HCT116 (cell line): Measurements from ENCODE around the gene ABHD17B. TPM values are rescaled to one million over a fixed set of nuclear protein-coding genes. Genes with fewer than 3 reads are reported as not detected.

Experiments used
- ATAC-seq: fragments of 200-7000 bp; cut with Tn5 transposase; 2 replicates; pipeline ENCODE4 v1.9.1; 2020; ENCODE audit warnings: mild to moderate bottlenecking, moderate library complexity
- BruUV-seq: library from RNA; stranded (reverse); fragments of 400-500 nt; replicated peaks from 2 replicates; lab custom pipeline; 2021; lab: Mats Ljungman, UMichigan
- CTCF ChIA-PET: fragments of 300-600 bp; sonication (Branson Sonifier 250); formaldehyde crosslinking; loops from one replicate; lab custom pipeline; 2021; ENCODE audit warnings: antibody characterized with exemption; lab: Charles Lee
- POLR2A ChIA-PET: fragments of 300-600, 350-600 bp; sonication (Branson Sonifier 250); formaldehyde crosslinking; loops from one replicate; lab custom pipeline; 2021; ENCODE audit warnings: antibody characterized with exemption; lab: Charles Lee
- RAD21 ChIA-PET, 2 experiments: fragments of 300-600 bp; sonication (Branson Sonifier 250); formaldehyde crosslinking; loops; one replicate each; lab custom pipeline; 2023; ENCODE audit warnings: low total read pairs in 2 of 2; ENCODE audit not compliant: uncharacterized antibody in 2 of 2, unreplicated experiment in 2 of 2, low non-redundant PET in 1 of 2; lab: Charles Lee
- DNase-seq: peaks from one replicate; pipeline ENCODE4 v3.0.0-alpha.2; 2010; ENCODE audit warnings: low read depth, low spot score
- H2AFZ ChIP-seq: fragments of 200-600 bp; shearing (Covaris generic), sonication (generic); 2 replicates; pipeline ENCODE4 v1.6.1; 2017; ENCODE audit warnings: low read depth, mixed run types, mixed read lengths, antibody characterized with exemption, low read length; ENCODE audit not compliant: poor library complexity, severe bottlenecking
- H3K27ac ChIP-seq: 2 replicates; pipeline ENCODE4 v1.5.1; 2012; ENCODE audit warnings: low read depth, low read length
- H3K27me3 ChIP-seq: fragments of 200-600 bp; sonication (generic); 2 replicates; pipeline ENCODE4 v1.6.1; 2016; ENCODE audit warnings: mixed run types, low read length, mixed read lengths; ENCODE audit not compliant: insufficient read depth
- H3K36me3 ChIP-seq, 2 experiments: fragments of 200-500 bp in 1 of 2; fragments of 200-600 bp in 1 of 2; sonication (Bioruptor generic) in 1 of 2; sonication (generic) in 1 of 2; 2 replicates each; pipeline versions ENCODE4 v1.5.1 to v1.6.1; 2014 to 2016; ENCODE audit warnings: low read length in 2 of 2, inconsistent platforms in 1 of 2, mixed read lengths in 1 of 2, mixed run types in 1 of 2; ENCODE audit not compliant: insufficient read depth in 2 of 2, control insufficient read depth in 1 of 2
- H3K4me1 ChIP-seq, 2 experiments: fragments of 200-600 bp in 1 of 2; sonication (generic) in 1 of 2; 2 replicates each; pipeline versions ENCODE4 v1.5.1 to v1.6.1; 2012 to 2017; ENCODE audit warnings: low read length in 2 of 2, inconsistent platforms in 1 of 2, mild to moderate bottlenecking in 1 of 2, mixed read lengths in 1 of 2, mixed run types in 1 of 2, moderate library complexity in 1 of 2; ENCODE audit not compliant: insufficient read depth in 2 of 2, control insufficient read depth in 1 of 2
- H3K4me2 ChIP-seq: fragments of 200-600 bp; sonication (generic); 2 replicates; pipeline ENCODE4 v1.6.1; 2017; ENCODE audit warnings: mixed run types, low read length, mixed read lengths
- H3K4me3 ChIP-seq, 2 experiments: fragments of 200-600 bp in 1 of 2; sonication (generic) in 1 of 2; replicated peaks in 1 of 2; 2 replicates each; pipeline ENCODE4 v1.5.1; 2011 to 2016; ENCODE audit warnings: low read length in 2 of 2, control low read depth in 1 of 2, low read depth in 1 of 2, mild to moderate bottlenecking in 1 of 2, mixed read lengths in 1 of 2, mixed run types in 1 of 2
- H3K79me2 ChIP-seq: fragments of 200-600 bp; sonication (generic); 2 replicates; pipeline ENCODE4 v1.6.1; 2017; ENCODE audit warnings: mild to moderate bottlenecking, mixed run types, low read length, moderate library complexity, mixed read lengths; ENCODE audit not compliant: insufficient read depth
- H3K9ac ChIP-seq: fragments of 200-600 bp; sonication (generic); 2 replicates; pipeline ENCODE4 v1.6.1; 2016; ENCODE audit warnings: low read length, mixed read lengths
- H3K9me2 ChIP-seq: fragments of 200-600 bp; sonication (generic), shearing (Covaris generic); 2 replicates; pipeline ENCODE4 v1.6.1; 2017; ENCODE audit warnings: mixed run types, mild to moderate bottlenecking, moderate library complexity; ENCODE audit not compliant: insufficient read depth
- H3K9me3 ChIP-seq, 2 experiments: fragments of 200-500 bp in 1 of 2; fragments of 200-600 bp in 1 of 2; sonication (Bioruptor generic) in 1 of 2; sonication (generic) in 1 of 2; 2 replicates each; pipeline ENCODE4 v1.6.1; 2014 to 2017; ENCODE audit warnings: low read length in 2 of 2, mixed read lengths in 2 of 2, inconsistent platforms in 1 of 2, low read depth in 1 of 2, mild to moderate bottlenecking in 1 of 2, mixed run types in 1 of 2, moderate library complexity in 1 of 2; ENCODE audit not compliant: control insufficient read depth in 1 of 2, insufficient read depth in 1 of 2
- H4K20me1 ChIP-seq: fragments of 200-600 bp; sonication (generic), shearing (Covaris generic); 2 replicates; pipeline ENCODE4 v1.6.1; 2017; ENCODE audit warnings: mixed run types, mild to moderate bottlenecking, moderate library complexity; ENCODE audit not compliant: insufficient read depth
- ATF3 ChIP-seq: IDR thresholded peaks from 2 replicates; pipeline ENCODE4 v1.6.1; 2012
- CBX3 ChIP-seq: IDR thresholded peaks from 2 replicates; pipeline ENCODE4 v1.6.1; 2012; ENCODE audit warnings: low read depth
- CEBPB ChIP-seq: IDR thresholded peaks from 2 replicates; pipeline ENCODE4 v1.6.1; 2012; ENCODE audit warnings: low read depth
- CTCF ChIP-seq, 3 experiments: fragments of 200-600 bp in 1 of 3; sonication (generic) in 1 of 3; IDR thresholded peaks in 2 of 3; conservative IDR thresholded peaks in 1 of 3; 2 replicates each; pipeline ENCODE4 v1.5.1; 2012 to 2017; ENCODE audit warnings: low read depth in 2 of 3, low read length in 2 of 3, antibody characterized with exemption in 1 of 3, borderline replicate concordance in 1 of 3, control low read depth in 1 of 3, mild to moderate bottlenecking in 1 of 3, mixed read lengths in 1 of 3, mixed run types in 1 of 3, moderate library complexity in 1 of 3; ENCODE audit not compliant: insufficient read depth in 1 of 3
- EGR1 ChIP-seq: IDR thresholded peaks from 2 replicates; pipeline ENCODE4 v1.6.1; 2012; ENCODE audit warnings: low read depth
- EZH2phosphoT487 ChIP-seq: fragments of 200-600 bp; IDR thresholded peaks from 2 replicates; pipeline ENCODE4 v1.6.1; 2018; ENCODE audit warnings: antibody characterized with exemption, borderline replicate concordance
- FOSL1 ChIP-seq: IDR thresholded peaks from 2 replicates; pipeline ENCODE4 v1.6.1; 2012; ENCODE audit warnings: low read depth
- POLR2A ChIP-seq: IDR thresholded peaks from 2 replicates; pipeline ENCODE4 v1.7.0; 2011; ENCODE audit warnings: borderline replicate concordance; ENCODE audit not compliant: insufficient read depth, insufficient read length; ENCODE audit errors: extremely low read depth
- RAD21 ChIP-seq: IDR thresholded peaks from 2 replicates; pipeline ENCODE4 v1.6.1; 2012; ENCODE audit warnings: low read depth, mild to moderate bottlenecking
- REST ChIP-seq: IDR thresholded peaks from 2 replicates; pipeline ENCODE4 v1.6.1; 2012; ENCODE audit warnings: low read depth
- SIN3A ChIP-seq: IDR thresholded peaks from 2 replicates; pipeline ENCODE4 v1.6.1; 2012; ENCODE audit warnings: low read depth
- SP1 ChIP-seq: IDR thresholded peaks from 2 replicates; pipeline ENCODE4 v1.6.1; 2012; ENCODE audit warnings: low read depth
- SRF ChIP-seq: IDR thresholded peaks from 2 replicates; pipeline ENCODE4 v1.6.1; 2012; ENCODE audit warnings: low read depth
- YY1 ChIP-seq: IDR thresholded peaks from 2 replicates; pipeline ENCODE4 v1.6.1; 2011; ENCODE audit warnings: low read length, low read depth, moderate library complexity, mild to moderate bottlenecking; ENCODE audit not compliant: insufficient replicate concordance; ENCODE audit errors: extremely low read depth
- ZFX ChIP-seq: fragments of 450-650 bp; IDR thresholded peaks from 2 replicates; pipeline ENCODE4 v1.6.1; 2017
- intact Hi-C: fragments of 100-400 bp; cut with micrococcal nuclease; formaldehyde crosslinking; loops from 2 replicates; pipeline ENCODE4 v1.10.0; 2022
- total RNA-seq: library from RNA; stranded (reverse); gene quantifications from one replicate; pipeline ENCODE4 v1.2.1, GENCODE V29; 2021; ENCODE audit not compliant: unreplicated experiment

The ABHD17B gene
- total RNA-seq, 1 experiment from 2014 or later: 17.0 TPM

- Histone ChIP-seq H3K79me2 (no peaks in the 10 kb centered on the region), H3K36me3 (no peaks in the 10 kb centered on the region), H3K9me3 (no peaks in the 10 kb centered on the region), H3K27ac (no peak overlapping the region), H3K4me3 (no peak overlapping the region), H3K4me1 (no peaks in the 10 kb centered on the region), H2AFZ (no peak overlapping the region)
- RAD21 ChIA-PET: no interaction called here
- no peak for ATAC-seq
- TF ChIP-seq EGR1: no peak
- TF ChIP-seq CBX3: no peak
- TF ChIP-seq SP1: no peak
- no peak for TF ChIP-seq POLR2A
- no peak for TF ChIP-seq CEBPB
- TF ChIP-seq CTCF (IDR thresholded peaks at IDR 0.05 in 2 of 3, conservative IDR thresholded peaks at IDR 0.05 in 1 of 3; ENCODE audit: borderline replicate concordance in 1 of 3, insufficient read depth in 1 of 3, low read depth in 2 of 3, low read length in 2 of 3): no peak
- TF ChIP-seq YY1: no peak
- no peak for TF ChIP-seq EZH2phosphoT487
- no peak for TF ChIP-seq SRF
- no peak for TF ChIP-seq REST
- TF ChIP-seq ZFX: no peak
- no peak for TF ChIP-seq FOSL1
- no peak for TF ChIP-seq ATF3
- TF ChIP-seq SIN3A: no peak
- TF ChIP-seq RAD21: no peak
- TF ChIP-seq, all 23 proteins: peak for 0
- ChIA-PET POLR2A (no interaction called here), CTCF (no interaction called here)
- Histone ChIP-seq H3K9me2 (no peaks in the 10 kb centered on the region), H3K9ac (no peak overlapping the region), H4K20me1 (no peaks in the 10 kb centered on the region), H3K27me3 (no peaks in the 10 kb centered on the region), H3K4me2 (no peak overlapping the region)
- intact Hi-C loops: no loop called here
- BruUV-seq: no TSS peak
- DNase-seq: no peak
Observed at GRCh38 chr9:71826279-71826678, 84.7 kb downstream of the ABHD17B start.
